GM18505 (cell line): ENCODE measurements around the gene IDE.
"Not testable (repeated sequence)": the region's sequence is repeated elsewhere in the genome, so short reads cannot be mapped to it uniquely, and the experiment has no call there.

Source experiments
- ATAC-seq: cut with Tn5 transposase; IDR thresholded peaks from one replicate; pipeline ENCODE4 v1.9.1; 2021; ENCODE audit not compliant: unreplicated experiment
- POLR2A ChIP-seq: IDR thresholded peaks from 4 replicates; pipeline ENCODE4 v1.6.1; 2011; ENCODE audit warnings: borderline replicate concordance; ENCODE audit not compliant: insufficient read depth, insufficient read length; ENCODE audit errors: extremely low read depth

IDE gene

DNA sequence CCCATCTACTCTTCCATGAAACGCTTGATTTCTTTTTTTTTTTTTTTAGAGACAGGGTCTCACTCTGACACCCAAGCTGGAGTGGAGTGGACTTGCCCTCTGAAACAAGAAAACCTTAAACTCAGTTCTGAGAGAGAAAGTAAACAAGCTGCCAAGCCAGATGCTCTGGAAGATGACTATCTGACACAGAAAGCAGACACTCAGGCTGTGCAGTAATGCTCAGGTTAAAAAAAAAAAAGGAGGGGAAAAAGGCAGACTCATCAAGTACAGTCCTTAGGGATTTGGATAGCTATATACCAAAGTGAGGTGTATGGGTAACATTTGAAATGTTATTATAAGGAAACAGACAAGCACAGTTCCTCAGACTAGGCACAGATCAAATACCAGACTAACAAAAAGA lies 80.5 kb downstream of the IDE start:
- ATAC-seq, result no peak
- TF ChIP-seq POLR2A, result no peak

DNA sequence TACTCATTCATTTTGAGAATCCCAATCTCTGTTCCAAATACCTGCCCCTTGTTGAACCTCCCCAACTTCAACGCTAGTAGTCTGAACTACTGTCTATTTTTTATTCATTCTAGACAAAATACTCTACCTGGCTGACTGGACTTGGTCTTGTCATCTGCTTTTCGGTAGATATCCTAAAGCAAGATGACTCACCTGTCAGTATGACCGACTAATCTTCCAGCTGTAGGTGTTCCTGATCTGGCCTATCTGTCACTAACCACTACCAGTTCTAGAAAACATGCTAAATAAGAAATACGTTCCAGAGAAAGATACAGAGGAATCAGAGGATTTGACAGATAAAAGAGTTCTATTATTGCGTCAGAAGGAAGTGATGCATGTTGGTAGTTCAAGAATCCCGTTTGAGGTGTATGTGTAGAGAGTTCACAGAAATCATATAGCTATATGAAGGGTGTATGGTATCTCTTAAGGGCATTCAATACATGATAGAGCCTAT lies 81.1 kb downstream of the IDE start:
- ATAC-seq, result no peak

DNA sequence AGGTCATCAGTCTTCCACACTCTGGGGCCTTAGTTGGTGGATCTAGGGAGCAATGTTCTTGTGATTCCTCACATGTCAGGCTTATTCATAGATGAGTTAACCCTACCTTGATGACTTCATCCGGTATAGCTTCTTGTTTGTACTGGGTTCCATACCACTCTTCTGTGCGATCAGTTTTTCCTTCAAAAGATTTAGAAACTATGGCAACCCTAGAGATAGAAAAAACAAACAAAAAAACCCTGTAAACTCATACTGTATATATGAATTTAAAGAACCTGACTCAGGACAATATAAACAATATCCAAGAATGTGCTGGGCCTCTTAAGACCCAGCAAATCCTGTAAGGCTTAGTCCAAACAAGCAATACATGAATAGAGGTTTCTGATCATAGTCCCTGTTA lies 83.5 kb downstream of the IDE start:
- ATAC-seq, result no peak
- no peak for TF ChIP-seq POLR2A

More for the DNA sequence above, 81.1 kb downstream of the IDE start:
- no peak for TF ChIP-seq POLR2A

DNA sequence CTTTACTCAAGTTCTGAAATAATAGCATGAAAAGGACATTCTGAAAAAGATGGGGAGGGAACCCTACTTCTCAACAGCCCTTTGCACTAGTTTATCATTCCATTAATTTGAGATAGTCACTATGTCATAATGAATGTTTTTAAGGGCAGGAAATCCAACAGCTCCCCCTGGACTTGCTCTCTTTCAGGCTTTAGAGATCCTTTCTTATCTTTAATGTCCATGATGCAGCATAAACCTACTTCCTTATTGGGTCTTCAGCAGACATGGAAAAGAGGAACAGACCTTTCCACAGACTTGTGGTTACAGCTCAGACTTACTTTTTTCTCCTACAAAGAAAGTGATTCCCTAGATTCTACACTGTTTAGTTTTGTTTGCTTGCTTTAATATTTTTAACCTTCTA lies 87.3 kb downstream of the IDE start:
- TF ChIP-seq POLR2A, result no peak
- no peak for ATAC-seq

DNA sequence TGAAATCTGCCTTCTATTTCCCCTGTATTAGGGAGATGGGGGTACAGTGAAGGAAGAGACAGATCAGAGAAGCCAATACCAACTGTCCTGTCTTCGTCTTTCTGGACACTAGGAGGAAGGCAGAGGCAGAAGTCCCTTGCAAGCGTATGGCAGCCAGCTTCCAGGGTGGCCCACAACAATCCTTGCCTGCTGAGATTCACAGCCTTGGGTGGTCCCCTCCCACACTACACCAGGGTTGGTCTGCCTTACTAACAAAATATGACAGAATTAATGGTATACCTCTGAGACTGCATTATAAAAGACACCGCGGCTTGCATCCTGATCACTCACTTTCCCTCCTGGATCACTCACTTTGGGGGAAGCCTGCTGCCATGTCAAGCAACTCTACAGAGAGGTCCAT lies 90.4 kb downstream of the IDE start:
- no peak for TF ChIP-seq POLR2A
- ATAC-seq, result no peak

DNA sequence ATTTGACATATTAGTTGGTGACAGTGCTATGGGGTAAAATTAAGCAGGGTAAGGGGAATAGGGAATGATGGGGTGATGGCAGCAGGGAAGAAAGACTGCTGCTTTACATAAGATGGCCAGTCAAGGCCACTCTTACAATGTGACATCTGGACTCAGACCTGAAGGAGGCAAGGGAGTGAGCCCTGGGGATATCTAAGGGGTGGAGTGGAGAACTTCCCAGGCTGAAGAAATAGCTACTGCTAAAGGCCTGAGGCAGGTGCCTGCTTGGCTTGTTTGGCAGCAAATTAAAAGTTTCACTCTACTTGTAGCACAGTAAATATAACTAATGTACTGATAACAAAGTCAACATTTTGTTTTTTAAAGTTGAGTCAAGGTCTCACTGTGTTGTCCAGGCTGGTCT lies 93.5 kb downstream of the IDE start:
- ATAC-seq, result no peak
- TF ChIP-seq POLR2A, result no peak

DNA sequence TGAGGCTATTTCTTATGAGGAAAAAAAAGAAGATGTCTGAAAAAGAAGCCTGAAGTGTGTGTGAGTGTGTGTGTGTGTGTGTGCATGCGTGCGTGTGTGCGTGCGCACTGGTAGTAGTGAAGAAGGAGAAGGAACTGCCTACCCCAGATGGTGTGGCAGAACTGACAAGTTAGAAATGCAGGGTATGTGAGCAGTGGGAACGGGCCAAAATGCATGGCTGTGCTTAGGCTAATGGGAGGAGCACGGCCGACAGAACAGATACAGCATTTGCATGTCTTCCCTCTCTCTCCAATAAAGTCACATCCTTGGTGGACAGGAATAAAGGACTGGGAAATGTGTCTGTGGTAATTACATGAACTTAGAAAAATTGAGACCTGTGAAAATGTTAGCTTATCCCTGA lies 94.3 kb downstream of the IDE start:
- no peak for ATAC-seq
- no peak for TF ChIP-seq POLR2A

DNA sequence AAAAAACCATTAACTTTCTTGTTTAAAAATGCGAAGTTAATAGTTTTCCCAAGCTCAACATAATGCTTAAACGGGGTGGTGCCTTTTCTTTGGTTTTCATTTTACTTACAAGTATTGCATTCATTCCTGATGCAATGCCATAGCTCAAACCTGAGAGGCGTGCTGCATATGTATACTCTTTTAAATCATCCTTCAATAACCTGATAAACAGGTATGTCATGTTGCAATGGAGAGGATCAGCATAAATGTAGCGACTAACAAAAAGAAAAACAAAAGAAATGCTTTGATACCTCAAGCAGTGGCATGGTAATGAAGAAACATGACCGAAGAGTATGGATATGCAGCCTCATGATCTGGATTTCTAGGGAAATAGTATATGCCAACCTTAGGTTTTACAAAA lies 95.4 kb downstream of the IDE start:
- ATAC-seq, result no peak
- no peak for TF ChIP-seq POLR2A

DNA sequence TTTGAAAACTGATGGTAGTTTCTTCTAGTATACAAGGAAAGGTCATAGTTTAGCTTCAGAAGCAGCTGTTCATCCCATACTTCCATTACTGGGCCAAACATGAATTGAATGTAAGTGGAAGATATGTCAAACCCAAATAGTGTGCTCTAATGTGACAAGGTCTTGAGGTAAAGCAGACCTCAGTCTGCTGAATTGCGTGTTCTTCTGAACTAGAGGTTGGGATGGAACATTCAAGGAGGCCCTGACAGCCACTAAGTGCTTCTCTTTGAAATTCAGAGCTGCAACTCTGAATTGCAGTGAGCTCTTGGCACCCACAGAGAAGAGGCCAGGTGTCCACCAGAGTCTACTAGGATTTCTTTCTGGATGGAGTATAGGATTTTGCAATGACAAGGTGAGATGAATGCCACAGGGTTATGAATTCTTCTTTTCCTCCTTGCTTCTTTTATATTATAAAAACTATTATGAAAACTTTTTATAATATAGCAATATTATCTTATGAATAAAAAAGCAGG lies 98.5 kb downstream of the IDE start:
- TF ChIP-seq POLR2A, result no peak

DNA sequence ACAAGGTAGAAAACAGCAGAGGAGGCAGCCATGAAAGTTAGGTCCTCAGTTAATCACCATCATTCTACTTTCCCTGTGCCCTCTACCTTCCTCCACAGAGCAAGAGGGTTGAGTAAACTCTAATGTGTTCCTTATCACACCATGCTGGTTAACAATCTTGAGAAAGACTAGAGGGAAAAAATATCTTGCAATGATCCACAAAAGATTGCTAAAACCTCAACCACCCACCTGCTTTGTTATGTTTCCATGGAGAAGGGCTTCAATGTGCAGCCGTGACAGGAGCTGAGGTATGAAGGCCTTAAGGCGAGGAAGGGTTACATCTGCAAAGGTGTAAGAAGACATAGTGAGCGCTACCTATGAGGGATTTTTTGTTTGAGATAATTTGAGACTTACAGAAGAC lies 103.9 kb downstream of the IDE start:
- no peak for TF ChIP-seq POLR2A
- ATAC-seq, result no peak

More for the DNA sequence above, 98.5 kb downstream of the IDE start:
- no peak for ATAC-seq

DNA sequence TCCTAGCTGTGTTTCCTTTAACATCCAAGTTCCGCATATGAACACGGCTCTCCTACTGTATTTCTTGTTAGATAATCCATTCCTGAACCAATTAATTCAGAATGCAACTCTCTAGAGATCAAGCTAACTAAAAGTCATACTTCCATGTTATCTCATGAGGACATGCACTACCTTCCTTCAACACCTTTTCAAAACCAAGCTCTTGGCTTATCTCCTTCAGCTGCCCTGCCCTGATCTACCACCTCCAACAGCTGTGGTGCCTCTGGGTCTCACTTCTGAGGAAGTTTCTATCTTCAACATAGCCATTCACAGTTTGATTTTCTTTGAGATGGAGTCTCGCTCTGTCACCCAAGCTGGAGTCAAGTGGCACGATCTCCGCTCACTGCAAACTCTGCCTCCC lies 109.5 kb downstream of the IDE start:
- TF ChIP-seq POLR2A, result no peak
- ATAC-seq, result no peak

DNA sequence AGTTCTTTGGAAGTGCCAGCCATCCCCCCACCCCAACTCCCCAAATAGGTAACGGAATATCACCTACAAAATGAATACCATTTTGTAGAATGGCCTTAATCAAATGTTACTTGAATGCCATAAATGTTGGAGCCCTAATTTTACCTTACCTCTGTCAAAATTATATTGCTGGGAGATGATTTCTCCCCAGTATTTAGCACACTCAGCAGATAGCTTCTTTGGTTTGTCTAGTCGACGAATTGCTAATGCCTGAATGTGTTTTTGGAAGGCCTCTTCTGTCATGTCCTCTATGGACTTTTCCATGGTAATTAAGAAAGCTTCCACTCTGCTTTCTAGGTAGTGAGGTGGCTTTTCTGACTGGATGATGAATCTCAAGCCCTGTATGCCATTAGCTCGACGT lies 110.3 kb downstream of the IDE start:
- ATAC-seq, result no peak
- no peak for TF ChIP-seq POLR2A

DNA sequence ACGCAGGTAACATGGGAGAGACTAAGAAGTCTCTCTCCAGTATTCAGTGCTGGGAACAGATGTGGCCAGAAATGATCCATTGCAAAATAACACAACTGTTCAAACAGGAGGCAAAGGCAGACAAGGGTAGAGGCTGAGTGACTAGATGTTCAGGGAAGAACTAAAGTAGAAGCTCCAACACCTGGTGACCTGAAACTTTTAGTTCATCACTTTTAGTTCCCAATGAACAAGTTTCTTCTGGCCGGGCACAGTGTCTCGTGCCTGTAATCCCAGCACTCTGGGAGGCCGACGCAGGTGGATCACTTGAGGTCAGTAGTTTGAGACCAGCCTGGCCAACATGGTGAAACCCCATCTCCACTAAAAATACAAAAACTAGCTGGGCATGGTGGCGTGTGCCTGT lies 118.9 kb downstream of the IDE start:
- not testable (repeated sequence) for ATAC-seq

DNA sequence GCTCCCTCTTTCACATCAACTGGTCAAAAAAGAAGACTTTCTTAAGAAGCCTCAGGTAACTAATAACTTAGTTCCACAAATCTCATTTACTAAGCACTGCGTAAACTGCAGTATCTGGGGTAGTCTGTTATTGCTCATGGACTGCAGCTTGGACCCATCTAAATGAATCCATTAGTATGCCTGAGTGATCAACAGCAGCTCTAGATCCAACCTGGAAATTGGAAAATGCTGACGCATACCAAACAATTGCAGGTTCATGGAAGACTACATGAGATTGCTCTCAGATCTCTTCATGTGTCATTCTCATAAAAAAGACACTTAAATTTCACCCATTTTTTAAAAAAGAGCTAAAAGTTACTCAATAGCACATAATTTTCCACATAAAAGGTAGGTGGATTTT lies 121.6 kb downstream of the IDE start:
- ATAC-seq, result no peak
- no peak for TF ChIP-seq POLR2A

DNA sequence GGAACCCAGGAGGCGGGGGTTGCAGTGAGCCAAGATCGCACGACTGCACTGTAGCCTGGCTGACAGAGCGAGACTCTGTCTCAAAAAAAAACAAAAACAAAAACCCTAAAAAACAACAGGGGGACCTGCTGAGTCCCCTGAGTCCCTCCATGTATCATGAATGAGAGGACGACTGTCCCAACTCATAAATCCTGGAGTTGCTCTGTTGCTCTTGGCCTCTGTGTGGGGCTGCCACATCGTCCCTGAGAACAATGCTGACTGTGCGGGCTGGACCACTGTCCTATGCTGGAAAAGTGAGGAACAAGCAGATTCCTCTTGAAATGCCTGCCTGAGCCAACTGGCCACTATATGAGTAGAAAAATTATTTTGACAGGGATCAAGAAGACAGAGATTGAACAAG lies 122.5 kb downstream of the IDE start:
- ATAC-seq, result no peak
- no peak for TF ChIP-seq POLR2A

DNA sequence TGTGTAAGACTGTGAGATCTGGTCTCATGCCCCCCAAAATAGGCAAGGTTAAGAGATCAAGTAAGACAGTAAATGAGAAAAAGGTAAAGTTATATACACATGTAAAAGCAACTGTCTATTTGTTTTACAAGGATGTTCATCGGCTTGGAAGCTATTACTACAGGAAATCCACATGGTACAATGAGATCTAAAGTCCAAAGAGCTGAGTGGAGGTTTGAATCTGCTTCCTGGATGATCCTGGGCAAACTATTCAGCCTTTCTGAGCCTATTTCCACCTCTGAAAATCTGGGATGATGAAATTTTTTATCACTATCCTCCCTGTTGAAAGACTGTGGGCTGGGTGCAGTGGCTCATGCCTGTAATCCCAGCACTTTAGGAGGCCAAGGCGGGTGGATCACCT lies 123.0 kb downstream of the IDE start:
- no peak for ATAC-seq
- no peak for TF ChIP-seq POLR2A

DNA sequence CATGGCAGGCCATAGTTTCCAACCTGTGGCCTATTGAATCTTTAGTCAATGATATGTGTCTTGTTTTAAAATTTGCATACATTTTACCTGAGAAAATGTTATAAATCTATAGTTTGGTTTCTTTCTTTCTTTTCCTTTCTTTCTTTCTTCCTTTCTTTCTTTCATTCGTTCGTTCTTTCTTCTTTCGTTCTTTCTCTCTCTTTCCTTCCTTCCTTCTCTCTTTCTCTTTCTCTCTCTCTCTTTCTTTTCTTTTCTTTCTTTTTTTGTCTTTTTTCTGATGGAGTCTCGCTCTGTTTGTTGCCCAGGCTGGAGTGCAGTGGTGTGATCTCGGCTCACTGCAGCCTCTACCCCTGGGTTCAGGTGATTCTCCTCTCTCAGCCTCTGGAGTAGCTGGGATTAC lies 133.3 kb downstream of the IDE start:
- no peak for ATAC-seq
- no peak for TF ChIP-seq POLR2A
